Measurements from ENCODE around the gene DNAI1. TPM values are rescaled to one million over a fixed set of nuclear protein-coding genes. Genes with fewer than 3 reads are reported as not detected.
"Not testable (repeated sequence)": the region's sequence is repeated elsewhere in the genome, so short reads cannot be mapped to it uniquely, and the experiment has no call there.

The DNAI1 gene
- total RNA-seq, 1 donor: not detected

DNA sequence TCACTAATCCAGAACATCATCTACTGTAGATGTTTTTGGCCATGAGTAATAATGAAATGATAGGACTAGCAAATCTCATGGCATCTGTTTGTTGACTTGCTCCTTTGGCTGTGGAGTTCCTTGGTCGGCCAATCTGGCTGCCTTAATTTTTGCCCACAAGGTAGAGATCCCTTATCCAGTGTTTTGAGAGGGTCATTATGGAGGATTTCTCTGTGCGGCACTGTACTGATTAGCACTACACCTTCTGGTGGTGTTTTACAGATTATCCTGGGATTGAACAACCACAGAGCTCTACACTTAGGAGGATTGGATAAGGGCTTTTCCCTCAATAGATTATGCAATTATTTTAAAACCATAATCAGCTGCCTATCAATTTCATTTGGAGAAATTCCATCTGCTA is 67.4 kb downstream of the DNAI1 start:
- TF ChIP-seq, protein P1, sequence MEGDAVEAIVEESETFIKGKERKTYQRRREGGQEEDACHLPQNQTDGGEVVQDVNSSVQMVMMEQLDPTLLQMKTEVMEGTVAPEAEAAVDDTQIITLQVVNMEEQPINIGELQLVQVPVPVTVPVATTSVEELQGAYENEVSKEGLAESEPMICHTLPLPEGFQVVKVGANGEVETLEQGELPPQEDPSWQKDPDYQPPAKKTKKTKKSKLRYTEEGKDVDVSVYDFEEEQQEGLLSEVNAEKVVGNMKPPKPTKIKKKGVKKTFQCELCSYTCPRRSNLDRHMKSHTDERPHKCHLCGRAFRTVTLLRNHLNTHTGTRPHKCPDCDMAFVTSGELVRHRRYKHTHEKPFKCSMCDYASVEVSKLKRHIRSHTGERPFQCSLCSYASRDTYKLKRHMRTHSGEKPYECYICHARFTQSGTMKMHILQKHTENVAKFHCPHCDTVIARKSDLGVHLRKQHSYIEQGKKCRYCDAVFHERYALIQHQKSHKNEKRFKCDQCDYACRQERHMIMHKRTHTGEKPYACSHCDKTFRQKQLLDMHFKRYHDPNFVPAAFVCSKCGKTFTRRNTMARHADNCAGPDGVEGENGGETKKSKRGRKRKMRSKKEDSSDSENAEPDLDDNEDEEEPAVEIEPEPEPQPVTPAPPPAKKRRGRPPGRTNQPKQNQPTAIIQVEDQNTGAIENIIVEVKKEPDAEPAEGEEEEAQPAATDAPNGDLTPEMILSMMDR (IDR thresholded peaks at IDR 0.05; ENCODE audit: insufficient read depth, low read length): no peak
- no peak for DNase-seq (ENCODE audit: low read depth)

DNA sequence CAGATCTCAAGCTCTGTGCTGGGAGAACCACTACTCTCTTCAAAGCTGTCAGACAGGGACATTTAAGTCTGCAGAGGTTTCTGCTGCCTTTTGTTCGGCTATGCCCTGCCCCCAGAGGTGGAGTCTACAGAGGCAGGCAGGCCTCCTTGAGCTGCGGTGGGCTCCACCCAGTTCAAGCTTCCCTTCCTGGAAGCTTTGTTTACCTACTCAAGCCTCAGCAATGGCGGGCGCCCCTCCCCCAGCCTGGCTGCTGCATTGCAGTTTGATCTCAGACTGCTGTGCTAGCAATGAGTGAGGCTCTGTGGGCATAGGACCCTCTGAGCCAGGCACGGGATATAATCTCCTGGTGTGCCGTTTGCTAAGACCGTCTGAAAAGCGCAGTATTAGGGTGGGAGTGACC is 73.4 kb downstream of the DNAI1 start:
- not testable (repeated sequence) for DNase-seq (ENCODE audit: low read depth); H3K4me3 ChIP-seq (ENCODE audit: low read depth, low read length)

More for the DNA sequence above, 67.4 kb downstream of the DNAI1 start:
- H3K4me3 ChIP-seq (ENCODE audit: low read depth, low read length): no peak overlapping the region

DNA sequence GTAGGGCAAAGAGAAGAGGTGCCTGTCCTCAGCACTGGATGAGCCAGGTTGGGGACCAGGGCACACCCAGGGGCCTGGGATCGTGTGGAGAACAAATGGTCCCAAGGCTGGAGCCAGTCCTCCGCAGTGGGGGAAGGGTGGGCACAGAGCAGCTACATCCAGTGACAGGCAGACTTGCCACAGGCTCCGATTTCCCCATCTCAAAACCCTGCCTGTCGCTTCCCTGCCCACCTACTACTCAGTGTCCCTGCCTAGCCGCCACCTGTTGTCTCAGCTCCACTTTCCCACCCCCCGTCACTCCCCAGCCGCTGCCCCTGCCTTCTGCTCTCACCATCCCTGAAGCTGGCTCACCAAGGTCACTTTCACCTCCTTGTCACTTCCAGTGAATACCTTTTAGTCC is 78.1 kb downstream of the DNAI1 start:
- H3K4me3 ChIP-seq (ENCODE audit: low read depth, low read length): no peak overlapping the region
- DNase-seq (ENCODE audit: low read depth): no peak
- TF ChIP-seq, protein P1 (IDR thresholded peaks at IDR 0.05; ENCODE audit: insufficient read depth, low read length): no peak

DNA sequence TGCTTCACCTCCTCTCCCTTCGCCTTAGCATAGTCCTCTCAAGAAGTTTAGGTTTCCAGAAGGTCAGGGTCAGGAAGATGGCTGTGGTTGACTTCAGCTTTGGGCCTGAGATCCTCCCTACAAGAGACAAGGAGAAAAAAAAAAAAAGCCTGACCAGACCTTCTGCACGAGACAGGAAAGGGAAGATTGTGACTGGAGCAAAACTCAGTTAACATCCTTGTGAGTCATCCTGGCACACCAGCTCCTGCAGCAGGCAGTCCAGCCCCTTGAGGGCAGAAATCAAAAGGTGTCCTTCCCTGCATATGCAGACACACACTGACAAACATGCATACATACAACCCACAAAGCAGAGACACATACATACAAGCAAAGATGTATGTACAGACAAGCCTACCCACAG is 82.2 kb downstream of the DNAI1 start:
- TF ChIP-seq, protein P1 (IDR thresholded peaks at IDR 0.05; ENCODE audit: insufficient read depth, low read length): peak; percentile 16
- H3K4me3 ChIP-seq (ENCODE audit: low read depth, low read length): no peak overlapping the region
- DNase-seq (ENCODE audit: low read depth): peak; percentile 51

DNA sequence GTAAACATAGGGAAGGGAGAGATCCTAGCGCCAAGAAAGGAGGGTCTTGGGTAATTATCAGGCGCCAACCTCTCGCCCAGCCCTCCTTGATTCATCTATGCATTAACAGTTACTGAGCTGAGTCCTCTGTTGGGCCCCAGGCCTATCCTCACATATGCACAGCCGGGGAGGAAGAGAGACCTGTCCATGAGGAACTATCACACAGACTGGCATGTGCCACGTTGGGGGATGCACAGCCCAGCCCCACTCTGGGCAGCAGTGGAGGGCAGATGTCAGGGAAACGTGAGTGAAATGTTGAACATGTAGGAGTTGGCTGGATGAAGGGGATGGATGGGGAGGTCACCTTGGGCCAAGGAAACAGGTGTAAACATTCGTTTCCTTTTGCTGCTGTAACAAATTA is 82.9 kb downstream of the DNAI1 start:
- H3K4me3 ChIP-seq (ENCODE audit: low read depth, low read length): no peak overlapping the region
- TF ChIP-seq, protein P1 (IDR thresholded peaks at IDR 0.05; ENCODE audit: insufficient read depth, low read length): no peak
- no peak for DNase-seq (ENCODE audit: low read depth)

DNA sequence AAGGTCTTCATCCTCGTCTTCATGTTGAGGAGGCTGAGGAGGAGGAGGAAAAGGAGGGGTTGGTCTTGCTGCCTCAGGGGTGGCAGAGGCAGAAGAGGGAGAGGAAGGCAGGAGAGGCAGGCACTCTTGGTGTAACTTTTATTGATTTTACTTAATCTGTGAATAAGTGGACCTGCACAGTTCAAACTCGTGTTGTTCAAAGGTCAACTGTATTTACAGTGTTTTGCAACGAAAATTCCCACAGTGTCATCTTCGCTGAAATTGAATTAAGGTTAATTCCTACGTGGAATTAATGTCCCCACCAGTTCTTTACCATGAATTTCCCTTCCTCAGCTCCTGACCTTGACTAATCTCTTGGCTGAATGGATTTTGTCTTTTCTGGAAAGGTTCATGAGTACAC is 85.4 kb downstream of the DNAI1 start:
- TF ChIP-seq, protein P1 (IDR thresholded peaks at IDR 0.05; ENCODE audit: insufficient read depth, low read length): no peak
- no peak for DNase-seq (ENCODE audit: low read depth)
- H3K4me3 ChIP-seq (ENCODE audit: low read depth, low read length): no peak overlapping the region

DNA sequence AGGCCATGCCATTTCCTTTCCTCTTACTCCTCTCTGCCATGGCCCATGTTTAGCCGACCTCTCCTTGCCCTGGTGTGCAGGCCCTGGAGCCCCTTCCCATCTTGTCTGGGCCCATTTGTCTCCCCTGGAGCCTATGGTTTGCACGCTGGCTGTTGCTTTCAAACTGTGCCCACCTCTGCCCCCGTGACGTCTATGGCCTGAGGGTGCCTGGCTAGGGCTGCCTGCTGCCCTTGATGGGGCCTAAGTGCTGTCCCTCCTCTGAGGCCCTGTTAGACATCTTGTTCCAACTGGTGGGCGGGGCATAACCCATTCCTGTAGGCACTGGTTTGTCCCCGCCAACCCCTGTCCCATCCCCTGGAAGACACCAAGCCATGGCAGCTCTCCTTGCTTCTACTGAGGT is 86.9 kb downstream of the DNAI1 start:
- no peak overlapping the region for H3K4me3 ChIP-seq (ENCODE audit: low read depth, low read length)
- TF ChIP-seq, protein P1 (IDR thresholded peaks at IDR 0.05; ENCODE audit: insufficient read depth, low read length): no peak
- no peak for DNase-seq (ENCODE audit: low read depth)

All from fibroblast of the aortic adventitia (primary cell).